Measurements from ENCODE around the gene HMGB1. TPM values are rescaled to one million over a fixed set of nuclear protein-coding genes. Genes with fewer than 3 reads are reported as not detected.

Gene HMGB1
- 100 to 1,000 TPM; 277 to 445 TPM for total RNA-seq

DNA sequence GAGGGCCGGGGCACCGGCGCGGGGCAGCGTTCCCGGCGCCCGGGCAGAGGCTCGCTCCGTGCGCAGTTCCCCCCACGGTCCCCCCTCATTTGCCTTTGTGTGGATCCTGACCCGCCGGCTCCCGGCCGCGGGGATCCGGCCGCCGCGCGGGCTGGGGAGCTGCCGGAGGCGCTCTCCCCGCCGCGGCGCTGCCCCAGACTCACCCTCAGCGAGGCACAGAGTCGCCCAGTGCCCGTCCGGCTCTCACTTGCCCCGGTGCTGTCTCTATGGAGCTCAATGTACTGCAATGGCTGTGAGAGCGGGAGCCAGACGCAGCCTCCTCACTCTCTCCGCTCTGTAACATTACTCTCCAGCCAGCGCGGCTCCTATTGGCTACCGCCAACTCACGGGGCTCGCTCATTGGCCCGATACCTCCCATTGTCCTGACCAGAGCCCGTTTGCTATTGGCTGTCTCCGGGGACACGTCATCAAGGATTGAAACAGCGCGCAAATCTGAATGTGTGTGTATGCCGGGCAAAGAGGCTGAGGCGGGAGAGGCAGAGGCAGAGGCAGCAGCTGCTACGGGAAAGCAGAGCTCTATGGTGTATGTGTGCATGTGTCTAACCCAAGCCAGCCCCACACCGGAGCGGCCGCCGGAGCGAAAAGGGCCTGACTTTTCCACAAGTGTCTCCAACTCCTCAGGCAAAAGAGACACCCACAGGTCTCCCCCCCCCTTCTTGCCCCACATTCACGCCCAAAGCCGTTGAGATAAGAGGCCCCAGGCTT, at the start of gene HMGB1:
TSS of gene HMGB1 (minus strand) at position 344 of the 765 bp plus-strand sequence. CDS start 2,256 bp downstream, outside the sequence.
- peak within 1 kb of the TSS; percentile 79 to 98 for H3K9ac ChIP-seq (ENCODE audit: low read depth in 2 of 2, low read length in 2 of 2)
- intact Hi-C loops (cut with DNase I), result loop anchor here (10.0 kb wide), 1 partner anchor 149 kb away; the partner anchor contains the start of gene USPL1
- H3K9me3 ChIP-seq, result no peaks in the 10 kb centered on the region
- H3K36me3 ChIP-seq, result peaks cover 4% of the 10 kb centered on the region
- no peaks in the 10 kb centered on the region for H3K27me3 ChIP-seq
- DNase-seq, result peak; percentile 99
- H3K4me3 ChIP-seq, result peak within 1 kb of the TSS; percentile 86
- TF ChIP-seq, protein P1, sequence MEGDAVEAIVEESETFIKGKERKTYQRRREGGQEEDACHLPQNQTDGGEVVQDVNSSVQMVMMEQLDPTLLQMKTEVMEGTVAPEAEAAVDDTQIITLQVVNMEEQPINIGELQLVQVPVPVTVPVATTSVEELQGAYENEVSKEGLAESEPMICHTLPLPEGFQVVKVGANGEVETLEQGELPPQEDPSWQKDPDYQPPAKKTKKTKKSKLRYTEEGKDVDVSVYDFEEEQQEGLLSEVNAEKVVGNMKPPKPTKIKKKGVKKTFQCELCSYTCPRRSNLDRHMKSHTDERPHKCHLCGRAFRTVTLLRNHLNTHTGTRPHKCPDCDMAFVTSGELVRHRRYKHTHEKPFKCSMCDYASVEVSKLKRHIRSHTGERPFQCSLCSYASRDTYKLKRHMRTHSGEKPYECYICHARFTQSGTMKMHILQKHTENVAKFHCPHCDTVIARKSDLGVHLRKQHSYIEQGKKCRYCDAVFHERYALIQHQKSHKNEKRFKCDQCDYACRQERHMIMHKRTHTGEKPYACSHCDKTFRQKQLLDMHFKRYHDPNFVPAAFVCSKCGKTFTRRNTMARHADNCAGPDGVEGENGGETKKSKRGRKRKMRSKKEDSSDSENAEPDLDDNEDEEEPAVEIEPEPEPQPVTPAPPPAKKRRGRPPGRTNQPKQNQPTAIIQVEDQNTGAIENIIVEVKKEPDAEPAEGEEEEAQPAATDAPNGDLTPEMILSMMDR (IDR thresholded peaks at IDR 0.05), result no peak
- H3K4me1 ChIP-seq, result peaks cover 4% of the 10 kb centered on the region
- H3K27ac ChIP-seq, result peak within 1 kb of the TSS; percentile 99

DNA sequence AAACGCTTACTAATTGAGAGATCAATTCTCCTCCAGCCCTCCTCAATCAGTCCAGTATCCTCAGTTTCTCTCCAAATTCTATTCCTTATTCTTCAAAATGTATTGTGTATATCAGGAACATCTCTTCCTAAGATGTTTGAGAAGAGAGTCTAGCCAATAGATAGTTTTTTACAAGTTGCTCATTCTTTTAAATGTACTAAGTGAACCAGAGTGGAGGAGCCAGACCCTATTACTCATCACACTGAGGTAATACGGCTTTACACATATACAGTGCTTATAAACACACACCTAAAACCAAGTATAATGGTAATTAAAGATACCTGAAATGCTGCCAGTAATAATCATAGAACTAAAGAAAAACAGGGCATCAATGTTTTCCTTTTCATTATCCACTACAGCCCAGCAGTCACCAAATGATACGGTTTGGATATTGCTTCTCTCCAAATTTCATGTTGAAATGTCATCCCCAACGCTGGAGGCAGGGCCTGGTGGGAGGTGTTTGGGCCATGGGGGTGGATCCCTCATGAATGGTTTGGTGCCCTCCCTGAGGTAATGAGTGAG, 45.2 kb upstream of the HMGB1 start:
- Histone ChIP-seq H3K4me3 (no peak overlapping the region), H3K4me1 (no peaks in the 10 kb centered on the region)
- intact Hi-C loops (cut with DNase I), result no loop called here

DNA sequence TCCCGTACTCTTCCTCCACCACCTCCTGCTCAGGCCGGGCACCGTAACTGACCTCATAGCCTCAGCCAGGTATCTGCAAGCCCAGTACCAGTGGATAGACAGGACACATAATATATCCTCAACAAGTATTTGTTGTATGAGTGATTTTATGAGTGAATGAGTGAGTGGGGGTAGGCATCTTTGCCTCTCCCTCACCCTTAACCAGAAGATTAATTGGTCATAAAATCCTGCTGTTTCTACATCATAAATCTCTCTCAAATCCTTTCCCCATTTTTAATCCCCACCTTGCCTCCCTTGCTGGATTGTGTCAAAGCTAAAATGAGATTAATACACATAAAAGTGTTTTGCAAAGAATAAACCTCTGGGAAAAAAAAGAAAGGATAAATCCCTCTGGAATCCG, 44.4 kb upstream of the HMGB1 start:
- H3K4me3 ChIP-seq, result no peak overlapping the region
- H3K36me3 ChIP-seq, result no peaks in the 10 kb centered on the region
- TF ChIP-seq, protein P1 (IDR thresholded peaks at IDR 0.05), result no peak
- H3K27ac ChIP-seq, result no peak overlapping the region
- H3K4me1 ChIP-seq, result no peaks in the 10 kb centered on the region
- no peaks in the 10 kb centered on the region for H3K9me3 ChIP-seq
- H3K9ac ChIP-seq (ENCODE audit: low read depth in 2 of 2, low read length in 2 of 2), result no peak overlapping the region
- DNase-seq, result no peak
- H3K27me3 ChIP-seq, result no peaks in the 10 kb centered on the region
- intact Hi-C loops (cut with DNase I), result no loop called here

More for the DNA sequence above, 45.2 kb upstream of the HMGB1 start:
- H3K9ac ChIP-seq (ENCODE audit: low read depth in 2 of 2, low read length in 2 of 2), result no peak overlapping the region
- H3K27ac ChIP-seq, result no peak overlapping the region
- TF ChIP-seq, protein P1 (IDR thresholded peaks at IDR 0.05), result no peak
- DNase-seq, result no peak
- H3K9me3 ChIP-seq, result no peaks in the 10 kb centered on the region
- no peaks in the 10 kb centered on the region for H3K36me3 ChIP-seq
- no peaks in the 10 kb centered on the region for H3K27me3 ChIP-seq

- no peaks in the 10 kb centered on the region for H3K4me1 ChIP-seq
- no peaks in the 10 kb centered on the region for H3K36me3 ChIP-seq
- H3K9ac ChIP-seq (ENCODE audit: low read depth in 2 of 2, low read length in 2 of 2), result no peak overlapping the region
- H3K27ac ChIP-seq, result no peak overlapping the region
- DNase-seq, result no peak
- intact Hi-C loops (cut with DNase I), result no loop called here
- no peaks in the 10 kb centered on the region for H3K9me3 ChIP-seq
- H3K27me3 ChIP-seq, result no peaks in the 10 kb centered on the region
- H3K4me3 ChIP-seq, result no peak overlapping the region
- TF ChIP-seq, protein P1 (IDR thresholded peaks at IDR 0.05), result no peak
Measured at GRCh38 chr13:30509254-30510050, 43.7 kb upstream of the HMGB1 start.

DNA sequence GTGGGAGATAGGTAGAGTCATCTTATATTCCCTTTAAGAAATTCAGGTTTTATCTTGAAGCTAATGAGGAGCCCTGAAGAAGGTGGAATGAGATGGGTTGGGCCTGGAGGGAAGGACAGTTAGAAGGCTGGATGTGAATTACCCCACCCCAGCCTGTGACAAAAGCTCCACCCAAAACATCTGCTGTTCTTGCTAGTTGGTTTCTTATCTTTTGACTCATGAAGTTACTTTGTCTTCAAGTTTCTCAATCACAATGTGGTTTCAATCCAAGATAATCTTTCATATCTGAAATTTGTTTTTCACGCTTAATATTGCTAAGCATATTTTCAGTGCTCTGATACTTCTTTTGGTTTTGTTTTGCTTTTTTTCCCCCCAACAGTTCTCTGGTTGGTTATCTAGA, 38.3 kb upstream of the HMGB1 start:
- no peak overlapping the region for H3K4me3 ChIP-seq
- no peak overlapping the region for H3K27ac ChIP-seq
- H3K9ac ChIP-seq (ENCODE audit: low read depth in 2 of 2, low read length in 2 of 2), result no peak overlapping the region
- H3K4me1 ChIP-seq, result no peaks in the 10 kb centered on the region
- no peaks in the 10 kb centered on the region for H3K9me3 ChIP-seq
- TF ChIP-seq, protein P1 (IDR thresholded peaks at IDR 0.05), result no peak
- intact Hi-C loops (cut with DNase I), result no loop called here
- H3K27me3 ChIP-seq, result no peaks in the 10 kb centered on the region
- no peak for DNase-seq
- no peaks in the 10 kb centered on the region for H3K36me3 ChIP-seq

Data from colonic mucosa (tissue), 4 donors.